HG02885 (cell line): ENCODE data around the gene CRYBB3.
"Not testable (repeated sequence)": the region's sequence is repeated elsewhere in the genome, so short reads cannot be mapped to it uniquely, and the experiment has no call there.

ENCODE experiments used
- ATAC-seq: cut with Tn5 transposase; IDR thresholded peaks from one replicate; pipeline ENCODE4 v1.9.1; 2021; ENCODE audit warnings: mild to moderate bottlenecking; ENCODE audit not compliant: unreplicated experiment, poor library complexity

Gene CRYBB3

DNA sequence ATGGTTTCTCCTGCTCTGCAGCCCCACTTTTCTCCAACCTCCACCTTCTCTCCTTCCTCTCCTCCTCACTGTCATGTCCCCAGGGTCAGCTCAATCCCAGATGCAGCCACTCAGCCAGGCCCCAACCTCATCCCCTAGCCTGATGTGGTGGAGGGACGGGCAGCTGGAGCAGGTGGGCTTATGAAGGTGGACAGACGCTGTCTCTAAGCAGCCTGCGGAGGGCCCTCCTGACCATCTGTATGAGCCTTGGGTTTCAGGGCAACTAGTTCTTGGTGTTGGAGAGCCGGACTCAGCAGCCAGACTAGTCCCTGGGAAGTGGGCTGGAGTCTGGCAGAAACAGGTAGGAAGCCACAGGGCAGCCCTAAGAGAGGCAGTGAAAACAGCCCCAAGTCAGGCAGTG lies 37.8 kb downstream of the CRYBB3 start:
- ATAC-seq, result no peak

GRCh38 chr22:25238058-25238457 lies 38.4 kb downstream of the CRYBB3 start:
- not testable (repeated sequence) for ATAC-seq

DNA sequence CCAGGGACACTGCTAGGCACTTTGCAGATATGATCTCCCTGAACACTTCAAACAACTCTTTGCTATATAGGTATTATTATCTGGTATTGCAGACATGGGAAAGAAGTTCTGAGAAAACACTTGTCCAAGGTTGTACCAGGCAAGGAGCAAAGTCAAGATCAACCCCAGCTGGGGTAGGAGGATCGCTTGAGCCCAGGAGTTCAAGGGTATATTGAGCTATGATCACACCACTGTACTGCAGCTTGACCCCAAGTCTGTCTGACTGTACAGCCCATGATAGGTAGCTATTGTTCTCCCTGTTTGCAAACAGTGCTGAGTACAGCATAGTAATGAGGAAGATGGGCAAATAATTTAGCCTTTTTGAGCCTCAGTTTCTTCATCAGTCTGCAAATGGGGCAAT lies 55.5 kb downstream of the CRYBB3 start:
- ATAC-seq, result not testable (repeated sequence)
